ENCODE results near the gene FBXO22. TPM values are rescaled to one million over a fixed set of nuclear protein-coding genes. Genes with fewer than 3 reads are reported as not detected.

FBXO22 gene
- total and polyA plus RNA-seq, 2 of the 8 experiments (the other 6 are each of a cell fraction or from before 2014, with no cell fraction given) = 33.2 to 67.3 TPM

DNA sequence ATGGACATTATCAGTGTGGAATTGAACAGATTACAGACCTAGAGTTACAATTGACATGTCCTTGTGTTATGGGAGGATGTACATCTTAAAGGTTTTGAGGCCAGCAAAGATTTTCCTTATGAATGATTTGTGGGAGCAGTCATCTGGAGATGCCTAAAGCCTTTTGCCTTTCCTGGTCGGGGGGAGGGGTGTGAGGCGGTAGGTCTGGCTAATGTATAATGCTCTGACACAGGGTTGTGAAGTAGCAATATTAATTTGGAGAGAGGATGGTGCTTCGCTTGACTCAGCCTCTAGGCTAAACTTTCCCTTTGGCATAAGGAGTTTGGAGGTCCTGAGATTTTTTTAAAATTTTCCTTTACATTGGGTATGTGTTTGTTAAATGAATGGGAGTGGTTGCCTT, 23.3 kb downstream of the FBXO22 start (continued):
- TF ChIP-seq TBP (IDR thresholded peaks at IDR 0.05; ENCODE audit: low read depth, low read length) (no peak), CHD1 (IDR thresholded peaks at IDR 0.05; ENCODE audit: low read depth, low read length) (no peak), MAFK (IDR thresholded peaks at IDR 0.05; ENCODE audit: low read depth, low read length) (no peak)
